ENCODE measurements around the gene POLK.
A peak's percentile ranks its signal among the peaks of the same experiment; 100 is the strongest.

Gene POLK

GRCh38 chr5:75512383-75513074 is 838 bp downstream of the POLK start:
- peak overlapping the region; percentile 70 for H3K4me3 ChIP-seq (ENCODE audit: low read depth, low read length)
- peak; percentile 49 for DNase-seq (ENCODE audit: low read depth)

GRCh38 chr5:75513841-75514240 is 2.1 kb downstream of the POLK start:
- no peak for TF ChIP-seq MAX (IDR thresholded peaks at IDR 0.05; ENCODE audit: low read depth, low read length)
- TF ChIP-seq POLR2A (IDR thresholded peaks at IDR 0.05; ENCODE audit: extremely low read depth, insufficient read length): no peak
- TF ChIP-seq CTCF (IDR thresholded peaks at IDR 0.05; ENCODE audit: low read depth, low read length): no peak
- no peak for TF ChIP-seq MYC (IDR thresholded peaks at IDR 0.05; ENCODE audit: low read depth, low read length)
- peak overlapping the region; percentile 70 for H3K4me3 ChIP-seq (ENCODE audit: low read depth, low read length)
- DNase-seq (ENCODE audit: low read depth): no peak

More at GRCh38 chr5:75512383-75513074, 838 bp downstream of the POLK start:
- no peak for TF ChIP-seq POLR2A (IDR thresholded peaks at IDR 0.05; ENCODE audit: extremely low read depth, insufficient read length)
- no peak for TF ChIP-seq CTCF (IDR thresholded peaks at IDR 0.05; ENCODE audit: low read depth, low read length)
- TF ChIP-seq MYC (IDR thresholded peaks at IDR 0.05; ENCODE audit: low read depth, low read length): no peak; the same call in 1 of the 2 replicates
- TF ChIP-seq MAX (IDR thresholded peaks at IDR 0.05; ENCODE audit: low read depth, low read length): no peak

GRCh38 chr5:75514323-75514722 is 2.6 kb downstream of the POLK start:
- TF ChIP-seq POLR2A (IDR thresholded peaks at IDR 0.05; ENCODE audit: extremely low read depth, insufficient read length) (no peak), MYC (IDR thresholded peaks at IDR 0.05; ENCODE audit: low read depth, low read length) (no peak), CTCF (IDR thresholded peaks at IDR 0.05; ENCODE audit: low read depth, low read length) (no peak), MAX (IDR thresholded peaks at IDR 0.05; ENCODE audit: low read depth, low read length) (no peak)
- no peak for DNase-seq (ENCODE audit: low read depth)
- peak overlapping the region; percentile 70 for H3K4me3 ChIP-seq (ENCODE audit: low read depth, low read length)

GRCh38 chr5:75519761-75520160 is 8.1 kb downstream of the POLK start:
- TF ChIP-seq MYC (IDR thresholded peaks at IDR 0.05; ENCODE audit: low read depth, low read length) (no peak), CTCF (IDR thresholded peaks at IDR 0.05; ENCODE audit: low read depth, low read length) (no peak), MAX (IDR thresholded peaks at IDR 0.05; ENCODE audit: low read depth, low read length) (no peak), POLR2A (IDR thresholded peaks at IDR 0.05; ENCODE audit: extremely low read depth, insufficient read length) (no peak)
- no peak overlapping the region for H3K4me3 ChIP-seq (ENCODE audit: low read depth, low read length)
- no peak for DNase-seq (ENCODE audit: low read depth)

GRCh38 chr5:75521195-75521594 is 9.5 kb downstream of the POLK start:
- TF ChIP-seq POLR2A (IDR thresholded peaks at IDR 0.05; ENCODE audit: extremely low read depth, insufficient read length): no peak
- TF ChIP-seq MAX (IDR thresholded peaks at IDR 0.05; ENCODE audit: low read depth, low read length): no peak
- no peak for TF ChIP-seq CTCF (IDR thresholded peaks at IDR 0.05; ENCODE audit: low read depth, low read length)
- TF ChIP-seq MYC (IDR thresholded peaks at IDR 0.05; ENCODE audit: low read depth, low read length): no peak
- H3K4me3 ChIP-seq (ENCODE audit: low read depth, low read length): no peak overlapping the region
- no peak for DNase-seq (ENCODE audit: low read depth)

All from NB4 (cell line).